Hepatic stellate cell (primary cell): ENCODE measurements around the gene RPSA.
"Not testable (repeated sequence)": the region's sequence is repeated elsewhere in the genome, so short reads cannot be mapped to it uniquely, and the experiment has no call there.

Experiments used
- DNase-seq: peaks from one replicate; pipeline ENCODE4 v3.0.0; 2011; ENCODE audit warnings: low spot score

RPSA gene

DNA sequence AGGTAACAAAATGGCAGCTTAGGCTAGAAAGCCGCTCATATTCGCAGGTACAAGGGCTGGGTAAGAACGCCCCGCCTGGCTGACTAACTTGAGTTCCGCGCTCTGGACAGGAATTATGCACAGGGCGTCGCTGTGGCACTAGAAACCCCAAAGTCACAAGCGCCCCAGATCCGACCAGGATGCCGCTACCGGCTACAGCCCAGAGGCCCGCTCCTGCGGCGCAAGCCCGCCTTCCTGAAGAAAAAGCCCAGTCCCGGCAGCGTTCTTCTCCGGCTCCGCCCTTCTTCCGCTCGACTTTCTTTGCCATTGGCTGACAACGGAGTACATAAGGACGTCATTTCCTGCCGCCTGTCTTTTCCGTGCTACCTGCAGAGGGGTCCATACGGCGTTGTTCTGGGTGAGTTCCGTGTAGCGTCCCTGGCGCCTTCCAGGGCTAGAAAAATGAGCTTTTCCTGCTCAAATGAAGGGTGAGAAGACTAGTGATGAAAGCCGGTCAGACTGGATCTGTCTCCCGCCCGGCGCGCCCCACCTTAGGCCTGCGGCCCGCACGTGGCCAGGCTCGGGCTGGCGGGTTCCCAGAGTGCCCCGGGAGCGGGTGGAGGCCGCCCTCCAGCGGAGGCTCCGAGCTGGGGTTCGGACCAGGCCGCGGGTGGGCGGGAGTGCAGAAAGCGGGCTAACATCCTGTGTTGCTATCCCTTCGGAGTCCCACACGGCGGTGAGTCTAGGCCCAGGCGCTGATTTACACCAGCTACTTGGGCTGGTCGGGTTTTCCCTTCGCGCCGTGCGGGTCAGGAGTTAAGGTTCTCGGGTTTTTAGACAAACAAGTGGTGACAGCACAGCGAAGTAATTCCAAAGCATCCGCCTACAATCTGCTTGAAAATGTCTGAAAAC is at the start of gene RPSA:
TSS of gene RPSA (plus strand) at position 353 of the 891 bp plus-strand sequence. CDS start 934 bp downstream, outside the sequence.
- DNase-seq: peak; percentile 95

DNA sequence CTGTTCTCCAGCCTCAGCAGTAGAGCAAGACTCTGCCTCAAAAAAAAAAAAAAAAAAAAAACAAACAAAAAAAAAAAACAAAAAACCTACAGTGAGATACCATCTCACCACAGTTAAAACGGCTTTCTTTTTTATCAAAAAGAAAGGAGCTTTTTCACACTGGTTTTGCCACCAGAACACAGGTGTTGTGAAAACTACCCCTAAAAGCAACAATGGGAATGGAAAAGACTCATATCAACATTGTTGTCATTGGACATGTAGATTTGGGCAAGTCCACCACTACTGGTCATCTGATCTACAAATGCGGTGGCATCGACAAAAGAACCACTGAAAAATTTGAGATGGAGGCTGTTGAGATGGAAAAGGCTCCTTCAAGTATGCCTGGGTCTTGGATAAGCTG is 48.2 kb upstream of the RPSA start:
- DNase-seq: no peak

- DNase-seq: no peak
These were observed 45.1 kb upstream of the RPSA start for GRCh38 chr3:39361252-39361927.

DNA sequence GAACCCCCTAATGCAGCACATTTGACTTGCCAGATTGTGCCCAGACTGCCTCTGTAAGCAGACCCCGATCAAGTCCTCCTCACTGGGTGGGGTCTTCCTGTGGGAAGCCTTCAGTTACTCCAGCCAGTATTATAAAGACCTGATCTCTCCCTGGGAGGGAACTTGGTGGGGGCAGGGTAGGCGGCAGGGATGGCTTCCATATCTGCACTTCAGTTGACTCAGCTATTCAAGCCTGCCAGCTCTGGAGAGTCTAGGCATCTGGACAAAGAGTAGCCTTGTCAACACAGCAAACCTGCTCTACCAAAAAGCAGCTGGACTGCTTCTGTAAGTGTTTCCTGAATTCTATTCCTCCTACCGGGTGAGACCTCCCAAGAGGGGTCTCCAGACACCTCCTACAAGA is 44.3 kb upstream of the RPSA start:
- no peak for DNase-seq

- DNase-seq: no peak
These were observed 43.7 kb upstream of the RPSA start for GRCh38 chr3:39362812-39363211.

DNA sequence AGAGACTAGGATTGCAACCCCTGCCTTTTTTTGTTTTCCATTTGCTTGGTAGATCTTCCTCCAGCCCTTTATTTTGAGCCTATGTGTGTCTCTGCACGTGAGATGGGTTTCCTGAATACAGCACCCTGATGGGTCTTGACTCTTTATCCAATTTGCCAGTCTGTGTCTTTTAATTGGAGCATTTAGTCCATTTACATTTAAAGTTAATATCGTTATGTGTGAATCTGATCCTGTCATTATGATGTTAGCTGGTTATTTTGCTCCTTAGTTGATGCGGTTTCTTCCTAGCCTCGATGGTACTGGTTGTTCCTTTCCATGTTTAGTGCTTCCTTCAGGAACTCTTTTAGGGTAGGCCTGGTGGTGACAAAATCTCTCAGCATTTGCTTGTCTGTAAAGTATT is 36.1 kb upstream of the RPSA start:
- not testable (repeated sequence) for DNase-seq

DNA sequence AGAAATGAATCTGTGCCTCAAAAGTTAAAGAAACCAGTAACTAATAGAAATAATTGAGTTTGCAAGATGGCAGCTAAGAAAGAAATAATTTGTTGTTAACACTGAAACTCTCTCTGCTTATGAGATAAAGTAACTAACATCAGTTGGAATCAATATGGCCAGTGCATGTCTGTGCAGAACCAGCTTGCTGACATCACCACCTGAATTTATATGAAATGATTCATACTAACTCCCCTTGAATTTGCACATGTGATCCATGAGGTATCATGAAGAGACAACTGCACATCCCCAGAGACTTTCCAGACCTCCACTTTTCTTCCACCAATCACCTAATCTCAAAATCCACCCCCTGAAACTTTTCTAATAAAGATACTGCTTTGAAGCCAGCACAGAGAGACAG is 33.7 kb upstream of the RPSA start:
- DNase-seq: no peak

DNA sequence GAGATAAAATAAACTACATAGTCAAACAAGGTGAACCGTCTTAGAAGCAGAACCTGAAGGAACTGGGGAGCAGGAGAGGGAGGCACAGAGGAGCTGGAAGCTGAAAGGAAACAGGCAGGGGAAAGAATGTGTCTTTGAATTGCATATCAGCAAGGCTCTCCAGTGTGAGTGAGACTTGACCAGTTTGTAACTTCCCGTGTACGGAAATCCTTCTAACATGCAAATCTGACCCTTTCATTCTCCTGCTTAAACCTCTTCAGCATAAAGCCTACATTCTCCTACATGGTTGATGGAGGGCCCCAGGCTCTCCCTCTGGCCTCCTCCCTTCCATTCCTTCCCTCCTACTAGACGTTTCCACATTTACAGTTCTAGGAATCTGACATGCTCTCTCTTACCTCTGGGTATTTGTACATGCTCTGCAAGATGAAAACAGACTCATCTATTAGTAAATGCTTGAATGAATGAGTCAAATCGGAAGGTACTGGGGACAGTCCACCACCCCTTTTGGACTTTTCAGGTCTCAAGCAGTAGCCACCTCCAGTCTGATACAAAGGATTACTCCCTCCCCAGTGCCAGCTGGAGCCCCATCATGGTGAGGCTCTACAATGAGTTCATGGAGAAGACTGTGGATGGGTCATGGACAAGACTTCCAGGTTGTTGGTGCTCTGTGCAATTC is 29.4 kb upstream of the RPSA start:
- no peak for DNase-seq

- peak; percentile 27 for DNase-seq
These were observed 28.4 kb upstream of the RPSA start for GRCh38 chr3:39378088-39378487.

DNA sequence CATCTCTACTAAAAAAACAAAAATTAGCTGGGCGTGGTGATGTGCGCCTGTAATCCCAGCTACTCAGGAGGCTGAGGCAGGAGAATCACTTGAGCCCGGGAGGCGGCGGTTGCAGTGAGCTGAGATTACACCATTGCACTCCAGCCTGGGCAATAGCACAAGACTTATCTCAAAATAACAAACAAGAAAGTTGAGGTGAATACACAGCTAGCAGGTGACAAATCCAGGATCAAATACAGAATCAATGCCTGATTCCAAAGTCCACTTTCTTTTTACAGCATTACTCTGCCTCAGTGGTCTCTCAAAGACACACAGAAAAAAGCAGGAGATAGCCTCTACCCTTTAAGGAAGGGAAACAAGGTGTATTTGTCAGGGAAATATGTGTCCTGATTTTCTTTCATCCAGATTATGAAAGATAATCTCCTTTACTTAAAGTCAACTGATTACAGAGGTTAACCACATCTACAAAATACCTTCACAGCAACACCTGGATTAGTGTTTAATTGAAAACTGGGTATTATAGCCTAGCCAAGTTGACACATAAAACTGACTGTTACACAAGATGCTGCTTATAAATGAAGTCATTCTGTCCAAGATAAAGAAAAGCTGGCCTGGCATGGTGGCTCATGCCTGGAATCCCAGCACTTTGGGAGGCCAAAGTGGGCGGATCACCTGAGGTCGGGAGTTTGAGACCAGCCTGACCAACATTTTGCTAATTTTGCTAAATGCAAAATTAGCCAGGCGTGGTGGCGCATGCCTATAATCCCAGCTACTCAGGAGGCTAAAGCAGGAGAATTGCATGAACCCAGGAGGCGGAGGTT is 27.4 kb upstream of the RPSA start:
- no peak for DNase-seq

- DNase-seq: no peak
These were observed 26.8 kb upstream of the RPSA start for GRCh38 chr3:39379778-39380155.

- no peak for DNase-seq
These were observed 25.1 kb upstream of the RPSA start for GRCh38 chr3:39381432-39381831.

DNA sequence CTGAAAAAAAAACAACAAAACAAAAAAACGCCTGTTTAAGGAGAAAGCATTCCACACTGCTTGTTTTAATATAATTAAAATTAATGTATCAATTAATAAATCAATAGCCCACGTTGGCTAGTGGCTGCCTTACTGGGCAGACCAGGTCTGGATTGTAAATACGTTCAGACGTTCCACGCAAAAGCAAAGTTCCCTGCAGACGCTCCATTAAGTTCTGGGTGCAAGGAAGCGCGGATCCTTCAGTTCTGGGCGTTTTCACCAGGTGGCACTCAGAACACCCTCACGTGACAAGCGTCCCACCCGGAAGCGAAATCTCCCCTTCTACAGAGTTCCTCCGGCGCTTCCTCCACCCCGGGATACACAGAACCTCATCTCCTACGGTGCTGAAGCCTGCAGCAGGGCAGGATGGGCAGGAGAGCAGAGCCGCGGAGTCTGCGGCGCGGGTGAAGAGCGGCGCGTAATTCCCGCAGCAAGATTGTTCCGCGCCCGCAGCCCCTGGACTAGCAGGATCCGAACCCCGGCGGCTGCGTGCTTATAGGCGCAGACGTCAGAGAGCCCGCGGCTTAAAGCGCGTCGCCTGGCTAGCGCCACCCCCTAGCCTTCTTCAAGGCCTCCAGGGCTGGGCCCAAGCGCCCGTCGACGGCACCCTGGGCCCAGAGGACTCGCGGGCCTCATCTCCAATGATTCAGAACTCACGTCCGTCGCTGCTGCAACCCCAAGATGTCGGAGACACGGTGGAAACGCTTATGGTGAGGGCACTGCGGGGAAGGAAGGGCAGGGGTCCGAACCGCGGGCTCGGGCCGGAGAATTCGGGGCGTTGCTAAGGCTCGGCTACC is 23.3 kb upstream of the RPSA start, which contains the start of gene SLC25A38:
TSS of gene SLC25A38 (plus strand) at position 326 of the 836 bp plus-strand sequence. CDS start at position 681, 355 bp downstream.
- DNase-seq: peak; percentile 85

DNA sequence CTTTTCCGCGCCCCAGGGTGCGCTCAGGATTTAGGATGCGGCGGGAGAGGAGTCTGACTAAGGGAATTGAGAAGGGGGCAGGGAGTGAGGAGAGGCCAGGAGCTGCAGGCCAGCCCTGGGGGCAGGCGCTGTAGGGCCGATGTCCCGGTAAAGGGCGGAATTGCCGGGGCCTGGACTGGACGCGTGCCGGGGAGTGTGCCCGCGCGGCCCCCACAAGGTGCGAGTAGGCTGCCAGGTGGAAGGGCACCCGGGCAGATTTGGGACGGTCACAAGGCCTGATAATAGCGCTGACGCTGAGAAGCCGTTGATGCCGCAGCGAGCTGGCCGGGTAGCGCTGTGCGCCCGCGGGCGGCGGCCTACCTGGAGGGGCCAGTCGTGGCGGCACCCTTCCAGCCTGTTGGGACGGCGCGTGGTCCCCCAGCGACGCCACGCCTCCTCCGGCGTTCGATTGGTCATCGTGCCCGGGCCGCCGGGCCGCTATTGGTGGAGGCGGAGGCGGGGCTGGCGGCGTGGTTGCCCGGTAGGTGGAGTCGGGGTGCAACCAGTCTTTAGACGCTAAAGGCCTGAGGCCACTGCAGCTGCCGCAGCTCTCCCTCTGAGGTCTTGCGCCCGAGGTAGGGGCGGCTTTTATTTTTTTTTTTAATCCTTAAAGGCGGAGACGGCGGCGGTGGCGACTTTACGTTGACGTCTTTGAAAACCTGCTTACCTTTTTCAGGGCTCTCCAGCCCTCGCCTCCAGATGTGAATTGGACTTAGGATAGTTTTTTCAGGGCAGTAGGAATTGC is 22.4 kb upstream of the RPSA start:
- DNase-seq: peak; percentile 99

GRCh38 chr3:39384665-39385000 is 21.9 kb upstream of the RPSA start:
- DNase-seq: no peak

DNA sequence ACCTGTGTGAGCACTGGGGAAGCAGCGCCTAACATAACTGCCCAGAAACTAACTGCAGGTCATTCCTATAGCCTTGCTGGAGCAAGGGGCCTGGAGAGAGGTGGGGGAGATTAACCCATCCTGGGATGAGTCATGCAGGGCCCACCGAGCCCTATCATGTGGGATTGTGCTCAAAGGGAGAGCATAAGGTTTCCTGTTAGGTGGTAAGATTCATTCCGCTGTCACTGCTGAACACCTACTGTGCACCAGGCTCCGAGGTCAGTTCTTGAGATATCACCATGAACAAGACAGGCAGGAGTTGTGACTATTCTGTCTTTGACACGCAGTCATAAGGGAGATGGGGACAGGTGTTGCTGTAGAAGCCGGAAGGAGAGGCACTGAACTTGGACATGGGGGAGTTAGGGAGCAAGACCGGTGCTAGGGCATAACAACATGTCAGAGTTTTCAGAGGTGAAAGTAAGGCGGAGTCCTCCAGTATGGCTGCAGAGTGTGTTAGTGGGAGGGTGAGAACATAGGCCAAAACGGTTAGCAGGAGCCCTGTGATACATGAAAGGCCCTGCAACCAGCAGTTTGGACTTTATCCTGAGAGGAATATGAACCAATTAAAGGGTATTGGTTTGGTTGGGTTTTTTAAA is 20.9 kb upstream of the RPSA start:
- DNase-seq: no peak

DNA sequence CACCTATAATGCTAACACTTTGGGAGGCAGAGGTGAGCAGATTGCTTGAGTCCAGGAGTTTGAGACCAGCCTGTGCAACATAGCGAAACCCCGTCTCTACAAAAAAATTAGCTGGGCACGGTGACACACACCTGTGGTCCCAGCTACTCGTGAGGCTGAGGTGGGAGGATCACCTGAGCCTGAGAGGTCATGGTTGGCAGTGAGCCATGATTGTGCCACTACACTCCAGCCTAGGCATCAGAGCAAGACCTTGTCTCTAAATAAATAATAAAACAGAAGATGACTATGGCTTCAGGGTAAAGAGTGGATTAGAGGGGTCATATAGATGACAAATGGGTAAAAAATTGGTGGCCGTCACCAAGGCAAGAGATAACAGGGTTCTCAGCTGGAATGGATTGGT is 20.2 kb upstream of the RPSA start:
- no peak for DNase-seq

DNA sequence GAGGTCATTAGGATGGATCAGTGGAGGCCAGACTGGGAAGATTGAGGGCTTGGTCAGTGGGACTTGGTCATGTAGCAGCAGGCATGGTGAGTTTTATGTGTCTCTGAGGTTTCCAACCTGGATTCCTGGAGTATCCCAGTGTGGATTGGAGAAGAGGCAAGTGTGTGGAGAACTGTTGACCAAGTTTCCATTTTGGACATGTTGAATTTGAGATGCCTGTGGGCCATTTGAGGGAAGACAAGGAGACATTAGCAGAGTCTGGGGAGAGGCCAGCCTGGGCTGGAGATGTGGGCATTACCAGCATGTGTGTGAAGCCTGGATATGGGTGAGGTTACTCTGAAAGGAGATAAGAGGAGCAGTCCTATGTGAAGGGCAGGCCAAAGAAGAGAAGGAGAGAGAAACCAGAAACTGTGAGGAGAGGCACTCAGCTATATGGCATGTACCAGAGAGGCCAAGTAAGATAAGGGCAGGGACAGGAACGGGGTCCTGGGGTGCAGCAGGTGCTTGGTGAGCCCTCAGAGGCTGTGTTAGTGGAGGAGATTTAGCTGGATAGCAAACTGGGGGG is 19.0 kb upstream of the RPSA start:
- DNase-seq: no peak

DNA sequence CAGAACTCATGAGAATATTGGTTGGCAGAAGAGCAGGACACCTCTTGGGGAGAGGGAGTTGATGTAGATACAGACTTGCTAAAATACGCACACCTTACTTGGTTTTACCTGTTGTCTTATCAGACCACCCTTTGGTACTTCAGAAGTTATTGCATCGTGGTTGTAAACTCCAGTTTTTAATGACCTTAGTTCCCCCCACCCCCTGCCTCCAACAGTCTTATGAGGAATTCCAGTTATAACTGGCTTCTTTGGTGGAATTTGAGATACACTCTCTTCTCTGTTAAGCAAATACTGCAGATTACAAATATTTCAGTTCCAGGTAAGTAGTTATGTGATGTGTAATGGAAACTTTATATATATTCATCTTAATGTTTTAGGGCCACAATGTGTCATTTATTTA is 18.4 kb upstream of the RPSA start:
- no peak for DNase-seq
